Endothelial cell of umbilical vein (primary cell): ENCODE measurements around the gene ALK. TPM values are rescaled to one million over a fixed set of nuclear protein-coding genes. Genes with fewer than 3 reads are reported as not detected.

Experiments
- BruUV-seq: library from RNA; stranded (reverse); fragments of 400-500 nt; replicated peaks from 2 replicates; lab custom pipeline; 2021; lab: Mats Ljungman, UMichigan
- CTCF ChIA-PET: fragments of 300-600, 350-600 bp; sonication (Branson Sonifier 250); formaldehyde crosslinking; loops from one replicate; lab custom pipeline; 2021; ENCODE audit warnings: antibody characterized with exemption, inconsistent platforms; lab: Charles Lee
- POLR2A ChIA-PET: fragments of 300-600, 350-600 bp; sonication (Branson Sonifier 250); formaldehyde crosslinking; loops from one replicate; lab custom pipeline; 2021; ENCODE audit warnings: antibody characterized with exemption, inconsistent platforms; lab: Charles Lee
- DNase-seq: peaks from one replicate; pipeline ENCODE4 v3.0.0-alpha.2; 2011; ENCODE audit warnings: low read depth, low spot score
- FAIRE-seq: peaks from 2 replicates; lab custom pipeline; 2011; peaks lifted over from hg19 to GRCh38; lab: Jason Lieb, UNC
- H2AFZ ChIP-seq: 2 replicates; pipeline ENCODE4 v1.6.0; 2012; ENCODE audit warnings: low read depth, low read length, control low read depth, inconsistent platforms
- H3K27ac ChIP-seq: 2 replicates; pipeline ENCODE4 v1.5.1; 2011; ENCODE audit warnings: low read depth, mild to moderate bottlenecking, control low read depth, low read length, moderate library complexity; ENCODE audit not compliant: insufficient read depth
- H3K27me3 ChIP-seq, 2 experiments: 2 replicates each; pipeline versions ENCODE4 v1.6.0 to v1.6.1; 2011; ENCODE audit warnings: low read length in 2 of 2, mixed read lengths in 1 of 2; ENCODE audit not compliant: control insufficient read depth in 2 of 2, insufficient read depth in 2 of 2
- H3K36me3 ChIP-seq, 2 experiments: 2 replicates in 1 of 2; 3 replicates in 1 of 2; pipeline ENCODE4 v1.5.1; 2011; ENCODE audit warnings: low read length in 2 of 2, mild to moderate bottlenecking in 1 of 2, moderate library complexity in 1 of 2; ENCODE audit not compliant: control insufficient read depth in 2 of 2, insufficient read depth in 2 of 2; ENCODE audit errors: extremely low read depth in 1 of 2
- H3K4me1 ChIP-seq: 3 replicates; pipeline ENCODE4 v1.5.1; 2011; ENCODE audit warnings: mild to moderate bottlenecking, low read length; ENCODE audit not compliant: control insufficient read depth, insufficient read depth; ENCODE audit errors: extremely low read depth
- H3K4me2 ChIP-seq: 2 replicates; pipeline ENCODE4 v1.6.1; 2011; ENCODE audit warnings: low read length, control low read depth, mixed read lengths; ENCODE audit not compliant: insufficient read depth
- H3K4me3 ChIP-seq, 3 experiments: fragments of 200-600 bp in 1 of 3; sonication (generic), shearing (Covaris generic) in 1 of 3; replicated peaks in 1 of 3; 2 replicates each; pipeline ENCODE4 v1.5.1; 2011 to 2016; ENCODE audit warnings: control low read depth in 3 of 3, low read length in 3 of 3, mild to moderate bottlenecking in 2 of 3, inconsistent platforms in 1 of 3, low read depth in 1 of 3, moderate library complexity in 1 of 3; ENCODE audit not compliant: insufficient read depth in 1 of 3
- H3K79me2 ChIP-seq: 2 replicates; pipeline ENCODE4 v1.6.0; 2012; ENCODE audit warnings: low read length, inconsistent platforms; ENCODE audit not compliant: control insufficient read depth, insufficient read depth
- H3K9ac ChIP-seq: replicated peaks from 2 replicates; pipeline ENCODE3; 2011; ENCODE audit warnings: low read length, control low read depth; ENCODE audit not compliant: insufficient read depth; ENCODE audit errors: extremely low read depth
- H3K9me1 ChIP-seq: replicated peaks from 3 replicates; pipeline ENCODE4 v1.6.0; 2011; ENCODE audit warnings: mild to moderate bottlenecking, low read length; ENCODE audit not compliant: control insufficient read depth, insufficient read depth; ENCODE audit errors: extremely low read depth
- H3K9me3 ChIP-seq: replicated peaks from 2 replicates; pipeline ENCODE4 v1.5.1; 2012; ENCODE audit warnings: low read length, inconsistent platforms; ENCODE audit not compliant: control insufficient read depth, insufficient read depth
- H4K20me1 ChIP-seq: replicated peaks from 2 replicates; pipeline ENCODE3; 2011; ENCODE audit warnings: mild to moderate bottlenecking, low read length; ENCODE audit not compliant: control insufficient read depth, insufficient read depth; ENCODE audit errors: extremely low read depth
- CTCF ChIP-seq, 2 donors: IDR thresholded peaks; 1 replicate in 1 of 2; 2 replicates in 1 of 2; pipeline ENCODE4 v1.5.1; 2011; ENCODE audit warnings: low read length in 2 of 2, mild to moderate bottlenecking in 2 of 2, moderate library complexity in 2 of 2, control low read depth in 1 of 2, inconsistent platforms in 1 of 2, low read depth in 1 of 2; ENCODE audit not compliant: insufficient read depth in 1 of 2; ENCODE audit errors: extremely low read depth in 1 of 2
- EZH2 ChIP-seq: IDR thresholded peaks from 2 replicates; pipeline ENCODE4 v1.6.1; 2012; ENCODE audit warnings: borderline replicate concordance, low read depth, mild to moderate bottlenecking, moderate library complexity, low read length, inconsistent platforms; ENCODE audit not compliant: severe bottlenecking
- FOS ChIP-seq: IDR thresholded peaks from 2 replicates; pipeline ENCODE4 v1.6.1; 2011; ENCODE audit warnings: mild to moderate bottlenecking, low read length, moderate library complexity, borderline replicate concordance; ENCODE audit not compliant: insufficient read depth
- GATA2 ChIP-seq: IDR thresholded peaks from 2 replicates; pipeline ENCODE4 v1.7.0; 2011; ENCODE audit warnings: low read depth, mild to moderate bottlenecking, moderate library complexity, mixed read lengths, low read length; ENCODE audit not compliant: insufficient read length, insufficient read depth
- JUN ChIP-seq: IDR thresholded peaks from 2 replicates; pipeline ENCODE4 v1.6.1; 2011; ENCODE audit warnings: borderline replicate concordance, low read depth; ENCODE audit not compliant: insufficient read length, insufficient read depth
- MAX ChIP-seq: IDR thresholded peaks from 2 replicates; pipeline ENCODE4 v1.6.1; 2011; ENCODE audit not compliant: insufficient read depth, insufficient read length
- MYC ChIP-seq: IDR thresholded peaks from one replicate; pipeline ENCODE4 v1.6.1; 2011; ENCODE audit warnings: mild to moderate bottlenecking, low read depth, low read length
- POLR2A ChIP-seq: IDR thresholded peaks from 2 replicates; pipeline ENCODE4 v1.6.1; 2012; ENCODE audit warnings: low read depth, mild to moderate bottlenecking, control low read depth, low read length
- POLR2AphosphoS5 ChIP-seq: IDR thresholded peaks from 2 replicates; pipeline ENCODE4 v1.6.1; 2012; ENCODE audit warnings: low read depth, mild to moderate bottlenecking, control low read depth, low read length, moderate library complexity; ENCODE audit not compliant: insufficient read depth
- dilution Hi-C: fragments of 300-500 bp; cut with MboI; formaldehyde crosslinking; loops from one replicate; pipeline ENCODE4 v1.15.0; 2019; ENCODE audit warnings: low sequenced_read_pairs; ENCODE audit not compliant: extremely low pct_ligation_motif_present
- intact Hi-C: fragments of 100-400 bp; cut with micrococcal nuclease; formaldehyde crosslinking; loops from one replicate; pipeline ENCODE4 v1.10.0; 2022
- polyA plus RNA-seq, 4 experiments: library from polyadenylated mRNA; depleted of rRNA in 3 of 4; stranded (reverse) in 3 of 4; unstranded in 1 of 4; fragments of >200 nt; gene quantifications; 2 replicates each; pipeline versions ENCODE4 v1.2.1 to v1.2.3, GENCODE V29; 2011 to 2012; ENCODE audit warnings: missing spikeins in 1 of 4
- total RNA-seq: library from RNA; stranded (reverse); gene quantifications from 2 replicates; pipeline ENCODE4 v1.2.3, GENCODE V29; 2021

The ALK gene
- total and polyA plus RNA-seq, 2 donors (not counting 3 experiments of a cell fraction or from before 2014, with no cell fraction given) = not detected

- FAIRE-seq (no peak), DNase-seq (no peak)
- H3K9me3 ChIP-seq = no peaks in the 10 kb centered on the region
- intact Hi-C loops (no loop called here), dilution Hi-C loops (no loop called here)
- TF ChIP-seq POLR2A = no peak
- no peak for TF ChIP-seq CTCF (IDR thresholded peaks at IDR 0.05; ENCODE audit: extremely low read depth in 1 of 2, insufficient read depth in 1 of 2, low read depth in 1 of 2, low read length in 2 of 2)
- TF ChIP-seq MYC = no peak
- no peak for TF ChIP-seq EZH2
- TF ChIP-seq MAX = no peak
- no peak for TF ChIP-seq GATA2
- no peak for TF ChIP-seq POLR2AphosphoS5
- no peak for TF ChIP-seq FOS
- no peak for TF ChIP-seq JUN
- no peaks in the 10 kb centered on the region for H3K4me1 ChIP-seq
- no peaks in the 10 kb centered on the region for H3K79me2 ChIP-seq
- CTCF ChIA-PET = no interaction called here
- H3K9ac ChIP-seq = no peak overlapping the region
- no peaks in the 10 kb centered on the region for H3K36me3 ChIP-seq
- no peaks in the 10 kb centered on the region for H3K27me3 ChIP-seq
- no peak overlapping the region for H2AFZ ChIP-seq
- no peak overlapping the region for H3K4me3 ChIP-seq
- no peaks in the 10 kb centered on the region for H4K20me1 ChIP-seq
- POLR2A ChIA-PET = no interaction called here
- no peak overlapping the region for H3K27ac ChIP-seq
- no peaks in the 10 kb centered on the region for H3K9me1 ChIP-seq
- H3K4me2 ChIP-seq = no peak overlapping the region
- no TSS peak for BruUV-seq
Measured at GRCh38 chr2:29388071-29388470, 533.3 kb downstream of the ALK start.
